ENCODE data around the gene FARP1.

FARP1 gene

GRCh38 chr13:98133946-98134345, 8.9 kb upstream of the FARP1 start:
- no peak for DNase-seq (ENCODE audit: low read depth in 2 of 2)

GRCh38 chr13:98134901-98135300, 8.0 kb upstream of the FARP1 start:
- no peak for DNase-seq (ENCODE audit: low read depth in 2 of 2)

- DNase-seq (ENCODE audit: low read depth in 2 of 2): no peak
These were observed 1.8 kb upstream of the FARP1 start for GRCh38 chr13:98141091-98141490.

DNA sequence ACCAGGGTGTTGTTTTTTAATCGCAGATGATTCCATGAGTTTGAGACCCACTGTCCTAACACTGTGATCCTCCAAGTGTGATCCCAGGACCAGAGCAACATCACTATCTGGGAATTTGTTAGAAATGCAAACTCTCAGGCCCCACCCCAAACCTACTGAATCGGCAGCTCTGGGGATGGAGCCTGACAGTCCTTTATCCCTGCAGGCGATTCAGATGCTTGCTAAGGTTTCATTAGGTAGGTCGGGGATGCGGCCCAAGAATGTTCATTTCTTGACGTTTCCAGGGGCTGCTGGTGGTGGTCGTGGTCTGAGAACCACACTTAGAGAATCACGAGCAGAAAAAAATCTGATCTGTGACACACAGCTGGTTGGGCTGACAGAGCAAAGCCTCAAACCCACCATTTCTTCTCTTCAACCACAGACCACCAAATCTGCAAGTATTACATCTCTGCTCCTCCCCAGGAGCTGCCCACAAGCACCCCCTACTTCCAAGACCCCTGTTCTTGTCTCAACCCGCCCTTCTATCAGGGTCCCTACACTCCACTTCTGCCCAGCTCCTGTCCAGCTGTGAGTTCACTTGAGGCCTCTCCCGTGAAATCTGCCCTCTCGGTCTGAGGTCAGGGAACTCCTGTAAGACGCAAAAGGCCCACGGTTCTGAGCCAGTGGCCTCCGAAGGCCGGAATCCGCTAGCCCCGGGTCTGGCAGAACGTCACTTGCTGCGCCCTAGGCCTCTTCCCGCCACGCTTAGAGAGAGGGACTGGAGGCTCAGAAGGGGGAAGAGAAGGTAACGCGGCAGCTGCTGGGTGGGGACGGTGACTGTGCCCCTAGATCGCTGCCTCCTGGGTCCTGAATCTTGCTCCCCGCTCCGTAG, 1.1 kb upstream of the FARP1 start:
- no peak for DNase-seq (ENCODE audit: low read depth in 2 of 2)

DNA sequence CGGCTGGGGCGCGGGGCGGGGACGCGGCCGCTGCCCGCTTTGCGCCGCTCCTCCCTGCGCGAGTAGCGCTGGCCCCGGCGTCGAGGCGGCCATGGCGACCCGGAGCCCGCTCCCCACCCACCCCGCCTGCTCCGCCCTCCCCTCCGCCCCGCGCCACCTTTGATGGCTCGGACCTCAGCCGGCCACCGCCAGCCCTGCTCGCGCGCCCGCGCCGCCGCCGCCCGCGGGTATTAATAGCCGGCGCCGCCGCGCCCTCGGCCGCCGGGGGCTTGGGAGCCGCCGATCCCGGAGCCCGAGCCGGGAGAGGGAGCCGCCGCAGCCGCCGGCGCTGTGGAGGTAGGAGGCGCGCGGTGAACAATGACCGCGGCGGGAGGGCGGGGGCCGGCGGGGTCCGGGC, 261 bp downstream of the FARP1 start:
- DNase-seq (ENCODE audit: low read depth in 2 of 2): no peak

- no peak for DNase-seq (ENCODE audit: low read depth in 2 of 2)
These were observed 720 bp downstream of the FARP1 start for GRCh38 chr13:98143601-98144026.

- DNase-seq (ENCODE audit: low read depth in 2 of 2): no peak
These were observed 1.3 kb downstream of the FARP1 start for GRCh38 chr13:98144027-98144741.

DNA sequence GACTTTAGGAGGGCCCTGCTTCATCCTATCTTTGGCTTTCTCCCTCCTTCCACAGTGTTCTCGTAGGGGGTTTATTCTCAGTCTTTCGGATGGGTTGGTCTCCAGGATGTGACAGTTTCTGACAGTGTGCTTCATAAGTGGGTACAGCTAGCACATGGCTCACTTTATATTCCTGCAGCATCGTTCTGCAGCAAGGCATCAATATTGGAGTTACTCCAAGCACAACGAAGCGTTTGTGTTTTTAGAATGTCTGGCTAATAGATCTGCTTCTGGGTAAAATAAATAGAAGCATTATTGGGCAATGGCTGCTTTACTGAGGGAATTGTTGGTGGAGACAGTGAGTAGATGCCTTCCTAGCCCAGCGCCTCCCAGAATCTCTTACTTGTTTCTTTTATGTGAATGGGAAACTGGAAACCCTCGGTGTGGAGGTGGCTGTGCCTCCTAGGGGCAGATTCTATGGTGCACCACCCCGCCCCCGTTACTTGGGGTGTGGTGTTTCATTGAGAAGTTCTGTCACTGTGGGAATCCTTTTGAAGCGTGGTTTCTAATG, 2.0 kb downstream of the FARP1 start:
- no peak for DNase-seq (ENCODE audit: low read depth in 2 of 2)

GRCh38 chr13:98147521-98147920, 4.6 kb downstream of the FARP1 start:
- DNase-seq (ENCODE audit: low read depth in 2 of 2): no peak

GRCh38 chr13:98150832-98151479, 8.1 kb downstream of the FARP1 start:
- no peak for DNase-seq (ENCODE audit: low read depth in 2 of 2)

- no peak for DNase-seq (ENCODE audit: low read depth in 2 of 2)
These were observed 12.7 kb downstream of the FARP1 start for GRCh38 chr13:98155475-98156109.

GRCh38 chr13:98156259-98156658, 13.4 kb downstream of the FARP1 start:
- DNase-seq (ENCODE audit: low read depth in 2 of 2): no peak

GRCh38 chr13:98157188-98157587, 14.3 kb downstream of the FARP1 start:
- no peak for DNase-seq (ENCODE audit: low read depth in 2 of 2)

DNA sequence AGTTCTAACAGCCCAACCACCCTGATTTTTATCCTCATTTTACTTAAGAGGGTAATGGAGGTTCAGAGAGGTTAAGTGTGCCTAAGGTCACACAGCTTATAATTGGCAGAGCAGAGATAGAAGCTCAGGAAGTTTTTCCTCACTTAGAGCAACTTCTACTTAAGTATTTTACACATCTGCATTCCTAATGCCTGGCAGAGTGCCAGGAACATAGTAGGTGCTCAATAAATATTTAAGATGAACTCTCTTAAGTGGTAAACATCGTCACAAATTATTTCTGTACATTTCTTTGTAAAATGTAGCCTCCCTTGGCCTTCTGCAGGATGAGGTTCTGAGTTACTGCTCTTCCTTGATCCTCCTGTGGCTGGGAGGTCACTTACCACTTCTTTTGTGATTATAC, 14.7 kb downstream of the FARP1 start:
- DNase-seq (ENCODE audit: low read depth in 2 of 2): no peak

- no peak for DNase-seq (ENCODE audit: low read depth in 2 of 2)
These were observed 15.4 kb downstream of the FARP1 start for GRCh38 chr13:98158172-98158899.

GRCh38 chr13:98162935-98163334, 20.0 kb downstream of the FARP1 start:
- no peak for DNase-seq (ENCODE audit: low read depth in 2 of 2)

GRCh38 chr13:98169331-98169730, 26.4 kb downstream of the FARP1 start:
- no peak for DNase-seq (ENCODE audit: low read depth in 2 of 2)

DNA sequence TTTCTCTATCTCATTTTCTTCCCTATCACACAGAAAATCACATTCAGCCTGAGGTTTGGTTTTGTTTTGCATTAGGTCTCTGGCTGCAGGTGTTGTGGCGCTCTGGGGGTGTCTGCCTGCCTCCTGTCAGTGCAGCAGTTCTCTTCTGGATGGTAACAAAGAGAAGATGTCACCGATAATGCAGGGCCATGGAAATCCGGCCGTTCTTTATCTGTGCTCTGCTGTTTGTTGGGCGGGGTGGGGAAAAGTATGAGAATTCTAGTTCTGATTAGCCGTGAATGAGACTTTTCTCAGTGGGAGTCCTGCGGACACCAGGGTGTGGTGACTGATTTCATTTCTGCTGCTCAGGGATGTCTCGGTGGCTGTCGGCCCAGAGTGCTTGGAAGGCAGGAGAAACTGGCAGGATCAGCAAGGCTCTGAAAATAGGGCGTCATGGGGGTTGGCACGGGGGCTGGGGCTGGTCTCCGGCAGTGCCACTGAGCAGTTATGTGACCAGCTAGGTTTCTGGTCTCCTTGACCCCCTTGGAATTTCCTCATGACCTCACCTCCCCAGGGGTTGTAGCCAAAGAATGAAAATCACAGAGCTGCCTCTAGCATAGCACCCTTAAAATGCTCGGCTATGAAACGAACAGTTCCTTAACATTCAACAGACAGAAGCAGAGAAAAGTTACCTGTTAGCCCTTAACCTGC, 29.2 kb downstream of the FARP1 start:
- DNase-seq (ENCODE audit: low read depth in 2 of 2): no peak

GRCh38 chr13:98172590-98173422, 29.9 kb downstream of the FARP1 start:
- no peak for DNase-seq (ENCODE audit: low read depth in 2 of 2)

Data from stimulated activated CD4-positive, alpha-beta T cell treated with anti-CD3 and anti-CD28 coated beads, Interleukin-4, amount 100 ng/mL, for 48 hours (primary cell).